ENCODE results near the gene DTX3L. TPM values are rescaled to one million over a fixed set of nuclear protein-coding genes. Genes with fewer than 3 reads are reported as not detected.

DTX3L gene
- polyA plus RNA-seq, 3 donors: 8.6 to 29.0 (median 17.7) TPM

- Histone ChIP-seq H3K9ac (ENCODE audit: insufficient read depth, low read length, poor library complexity, severe bottlenecking) (no peak overlapping the region), H4K20me1 (ENCODE audit: insufficient read depth, low read length) (peaks cover 22% of the 10 kb centered on the region), H3K4me2 (replicated peaks; ENCODE audit: extremely low read depth, low read length, poor library complexity, severe bottlenecking) (no peak overlapping the region), H3K4me3 (replicated peaks in 1 of 3; ENCODE audit: low read depth in 2 of 3, low read length in 3 of 3) (no peak overlapping the region), H3K9me3 (replicated peaks in 1 of 2; ENCODE audit: control insufficient read depth in 1 of 2, insufficient read depth in 1 of 2, low read length in 2 of 2) (no peaks in the 10 kb centered on the region), H3K79me2 (ENCODE audit: insufficient read depth, low read length) (no peaks in the 10 kb centered on the region), H3K36me3 (replicated peaks in 1 of 2; ENCODE audit: control insufficient read depth in 1 of 2, insufficient read depth in 2 of 2, low read length in 2 of 2) (peaks cover 91 to 97% of the 10 kb centered on the region in 2 donors), H3K4me1 (ENCODE audit: control insufficient read depth in 1 of 2, insufficient read depth in 2 of 2, low read length in 2 of 2) (no peaks in the 10 kb centered on the region), H2AFZ (ENCODE audit: insufficient read depth, low read depth, low read length, poor library complexity, severe bottlenecking) (no peak overlapping the region), H3K27me3 (ENCODE audit: control insufficient read depth in 2 of 2, insufficient read depth in 2 of 2, low read length in 2 of 2) (no peaks in the 10 kb centered on the region), H3K27ac (ENCODE audit: low read depth in 1 of 2, low read length in 2 of 2) (no peak overlapping the region)
- H3K27me3 Mint-ChIP-seq (ENCODE audit: low read depth in 3 of 3): no peaks in the 10 kb centered on the region
- intact Hi-C loops (cut with micrococcal nuclease): no loop called here
- H3K9me3 Mint-ChIP-seq: peaks cover 0 to 4% (median 0%) of the 10 kb centered on the region in 7 donors
- WGBS (ENCODE audit: insufficient coverage): 100% methylated on average over 2 of the region's 3 CpGs
- H3K4me1 Mint-ChIP-seq: no peaks in the 10 kb centered on the region
- H3K36me3 Mint-ChIP-seq: peaks cover 94 to 96% of the 10 kb centered on the region in 2 donors
- no peak for TF ChIP-seq CTCF (IDR thresholded peaks at IDR 0.05)
- no peak for DNase-seq
- no peak overlapping the region for H3K27ac Mint-ChIP-seq
- H3K4me3 Mint-ChIP-seq: no peak overlapping the region
Observed at GRCh38 chr3:122548076-122548475, 16.1 kb upstream of the DTX3L start.

DNA sequence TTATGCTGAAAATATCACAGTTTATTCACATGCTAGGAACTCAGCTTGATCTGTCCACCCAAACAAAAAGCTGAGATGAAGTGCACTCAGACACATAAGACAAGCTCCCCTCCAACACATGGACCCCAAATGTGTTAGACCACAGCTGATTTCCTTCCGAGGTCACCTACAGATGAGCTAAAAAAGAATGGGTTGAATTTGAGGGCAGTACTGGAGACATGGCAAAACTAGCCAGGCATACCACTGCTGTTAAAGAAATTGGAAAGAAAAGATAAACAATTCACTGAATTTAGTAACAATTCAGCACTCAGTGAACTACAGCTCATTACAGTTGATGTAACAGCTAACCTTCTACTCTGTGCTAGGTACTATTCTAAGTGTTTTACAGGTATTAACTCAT, 15.5 kb upstream of the DTX3L start:
- Mint-ChIP-seq H3K9me3 (peaks cover 0 to 3% (median 0%) of the 10 kb centered on the region in 7 donors), H3K27me3 (ENCODE audit: low read depth in 3 of 3) (no peaks in the 10 kb centered on the region), H3K4me1 (peaks cover 1% of the 10 kb centered on the region), H3K27ac (no peak overlapping the region), H3K4me3 (no peak overlapping the region), H3K36me3 (peaks cover 94 to 96% of the 10 kb centered on the region in 2 donors)
- Histone ChIP-seq H3K79me2 (ENCODE audit: insufficient read depth, low read length) (no peaks in the 10 kb centered on the region), H4K20me1 (ENCODE audit: insufficient read depth, low read length) (peaks cover 27% of the 10 kb centered on the region), H3K4me1 (ENCODE audit: control insufficient read depth in 1 of 2, insufficient read depth in 2 of 2, low read length in 2 of 2) (no peaks in the 10 kb centered on the region), H3K9ac (ENCODE audit: insufficient read depth, low read length, poor library complexity, severe bottlenecking) (no peak overlapping the region), H3K27ac (ENCODE audit: low read depth in 1 of 2, low read length in 2 of 2) (no peak overlapping the region), H3K4me3 (replicated peaks in 1 of 3; ENCODE audit: low read depth in 2 of 3, low read length in 3 of 3) (no peak overlapping the region), H3K9me3 (replicated peaks in 1 of 2; ENCODE audit: control insufficient read depth in 1 of 2, insufficient read depth in 1 of 2, low read length in 2 of 2) (no peaks in the 10 kb centered on the region), H3K27me3 (ENCODE audit: control insufficient read depth in 2 of 2, insufficient read depth in 2 of 2, low read length in 2 of 2) (no peaks in the 10 kb centered on the region), H2AFZ (ENCODE audit: insufficient read depth, low read depth, low read length, poor library complexity, severe bottlenecking) (no peak overlapping the region), H3K4me2 (replicated peaks; ENCODE audit: extremely low read depth, low read length, poor library complexity, severe bottlenecking) (no peak overlapping the region), H3K36me3 (replicated peaks in 1 of 2; ENCODE audit: control insufficient read depth in 1 of 2, insufficient read depth in 2 of 2, low read length in 2 of 2) (peaks cover 95 to 97% of the 10 kb centered on the region in 2 donors)
- DNase-seq: no peak
- no peak for TF ChIP-seq CTCF (IDR thresholded peaks at IDR 0.05)
- WGBS (ENCODE audit: insufficient coverage): 100% methylated on average over 1 of the region's 1 CpG
- intact Hi-C loops (cut with micrococcal nuclease): no loop called here
